Left lung (tissue), 10 donors: ENCODE data around the gene PTRH1. TPM values are rescaled to one million over a fixed set of nuclear protein-coding genes. Genes with fewer than 3 reads are reported as not detected.

ENCODE experiments used
- ATAC-seq: fragments of 200-7000 bp; cut with Tn5 transposase; one replicate; pipeline ENCODE4 v1.9.1; 2020; ENCODE audit warnings: moderate library complexity
- DNase-seq, 4 donors: peaks; one replicate each; pipeline ENCODE4 v3.0.0-alpha.2; 2013 to 2020
- H3K27ac ChIP-seq, 2 donors: fragments of 200-600 bp; sonication (generic) in 1 of 2; one replicate each; pipeline versions ENCODE4 v1.5.0 to v1.8.0; 2020 to 2021
- H3K27me3 ChIP-seq, 2 donors: fragments of 200-600 bp; sonication (generic) in 1 of 2; one replicate each; pipeline versions ENCODE4 v1.5.0 to v1.8.0; 2020 to 2021
- H3K36me3 ChIP-seq, 2 donors: fragments of 200-600 bp; sonication (generic) in 1 of 2; one replicate each; pipeline versions ENCODE4 v1.5.0 to v1.8.0; 2020 to 2021
- H3K4me1 ChIP-seq, 2 donors: fragments of 200-600 bp; one replicate each; pipeline ENCODE4 v1.8.0; 2021
- H3K4me3 ChIP-seq, 2 donors: fragments of 200-600 bp; sonication (generic) in 1 of 2; one replicate each; pipeline versions ENCODE4 v1.5.0 to v1.8.0; 2020 to 2021; ENCODE audit warnings: mild to moderate bottlenecking in 1 of 2
- H3K9me3 ChIP-seq, 2 donors: fragments of 200-600 bp; sonication (generic) in 1 of 2; one replicate each; pipeline versions ENCODE4 v1.5.0 to v1.8.0; 2020 to 2021
- CTCF ChIP-seq, 2 donors: fragments of 200-600 bp; sonication (generic) in 1 of 2; IDR thresholded peaks; one replicate each; pipeline versions ENCODE4 v1.5.0 to v1.8.0; 2021; ENCODE audit warnings: antibody characterized with exemption in 2 of 2
- intact Hi-C, 2 donors: fragments of 100-400 bp; cut with DNase I; formaldehyde crosslinking; loops; one replicate each; pipeline versions ENCODE4 v1.11.2 to v1.14.2; 2022
- polyA plus RNA-seq, 6 donors: library from polyadenylated mRNA; unstranded; fragments of 120-200 nt; gene quantifications; one replicate each; pipeline ENCODE4 v1.2.1, GENCODE V29; 2013; ENCODE audit not compliant: insufficient read length in 6 of 6
- total RNA-seq, 2 donors: library from RNA; stranded (reverse); fragmentation: NEBNext Ultra II Directional; extraction: Animal tissue kit (Norgen Biotek cat#: 25700); gene quantifications; one replicate each; pipeline ENCODE4 v1.2.1, GENCODE V29; 2021
- donor health status: DM: no; HTN: yes; CAD: no.
- donor health status: DM: no; HTN: no; CAD: no.

Gene PTRH1
- total and polyA plus RNA-seq, 8 donors: 3.6 to 20.2 (median 6.8) TPM

GRCh38 chr9:127751269-127752054 is 36.0 kb upstream of the PTRH1 start:
- H3K4me3 ChIP-seq: no peak overlapping the region
- TF ChIP-seq CTCF (IDR thresholded peaks at IDR 0.05): no peak
- H3K9me3 ChIP-seq: no peaks in the 10 kb centered on the region
- no peak overlapping the region for H3K27ac ChIP-seq
- peaks cover 0 to 15% of the 10 kb centered on the region in 2 donors for H3K4me1 ChIP-seq
- intact Hi-C loops: no loop called here
- peak; percentile 65 for ATAC-seq
- peaks cover 0 to 80% of the 10 kb centered on the region in 2 donors for H3K36me3 ChIP-seq
- no peak for DNase-seq
- peaks cover 18 to 35% of the 10 kb centered on the region in 2 donors for H3K27me3 ChIP-seq

- no peak for TF ChIP-seq CTCF (IDR thresholded peaks at IDR 0.05)
- H3K4me3 ChIP-seq: no peak overlapping the region
- H3K4me1 ChIP-seq: peaks cover 0 to 6% of the 10 kb centered on the region in 2 donors
- peaks cover 2 to 13% of the 10 kb centered on the region in 2 donors for H3K27me3 ChIP-seq
- DNase-seq (no peak), ATAC-seq (no peak)
- no peak overlapping the region for H3K27ac ChIP-seq
- no peaks in the 10 kb centered on the region for H3K9me3 ChIP-seq
- intact Hi-C loops: no loop called here
- peaks cover 0 to 87% of the 10 kb centered on the region in 2 donors for H3K36me3 ChIP-seq
These were observed 33.8 kb upstream of the PTRH1 start for GRCh38 chr9:127749090-127749787.

GRCh38 chr9:127746959-127747569 is 31.6 kb upstream of the PTRH1 start:
- no peak overlapping the region for H3K27ac ChIP-seq
- H3K36me3 ChIP-seq: peaks cover 0 to 96% of the 10 kb centered on the region in 2 donors
- intact Hi-C loops: no loop called here
- ATAC-seq (no peak), DNase-seq (no peak)
- H3K27me3 ChIP-seq: no peaks in the 10 kb centered on the region
- no peak for TF ChIP-seq CTCF (IDR thresholded peaks at IDR 0.05)
- no peaks in the 10 kb centered on the region for H3K9me3 ChIP-seq
- no peak overlapping the region for H3K4me3 ChIP-seq
- peaks cover 0 to 7% of the 10 kb centered on the region in 2 donors for H3K4me1 ChIP-seq

- Histone ChIP-seq H3K36me3 (peaks cover 0 to 99% of the 10 kb centered on the region in 2 donors), H3K27me3 (no peaks in the 10 kb centered on the region), H3K4me1 (peaks cover 6 to 32% of the 10 kb centered on the region in 2 donors), H3K4me3 (no peak overlapping the region), H3K27ac (no peak overlapping the region), H3K9me3 (no peaks in the 10 kb centered on the region)
- ATAC-seq: no peak
- no peak for TF ChIP-seq CTCF (IDR thresholded peaks at IDR 0.05)
- intact Hi-C loops: no loop called here
- no peak for DNase-seq
These were observed 29.1 kb upstream of the PTRH1 start for GRCh38 chr9:127744398-127745110.
